ENCODE measurements around the gene GNAQ. TPM values are rescaled to one million over a fixed set of nuclear protein-coding genes. Genes with fewer than 3 reads are reported as not detected.
"Not testable (repeated sequence)": the region's sequence is repeated elsewhere in the genome, so short reads cannot be mapped to it uniquely, and the experiment has no call there.

GNAQ gene
- polyA plus RNA-seq, 1 experiment, result 71.4 TPM

GRCh38 chr9:77887662-77888061, 143.9 kb downstream of the GNAQ start:
- H3K27me3 ChIP-seq (ENCODE audit: control insufficient read depth, insufficient read depth, low read length), result no peaks in the 10 kb centered on the region
- CTCF ChIA-PET, result interaction anchor here (0.8 to 2.0 kb wide), 3 partner anchors 9 to 46 kb away, joined by 3 to 6 read pairs (median 3); no protein-coding TSS in a partner anchor
- no peak for TF ChIP-seq CTCF (IDR thresholded peaks at IDR 0.05; ENCODE audit: low read depth, low read length)
- no peak overlapping the region for H3K27ac ChIP-seq (ENCODE audit: low read depth, low read length)
- no peak for DNase-seq (ENCODE audit: low read depth, low spot score)
- H3K9me3 ChIP-seq (ENCODE audit: control insufficient read depth, insufficient read depth, low read length), result no peaks in the 10 kb centered on the region
- POLR2A ChIA-PET, result no interaction called here
- no peak overlapping the region for H3K4me3 ChIP-seq (ENCODE audit: low read depth, low read length)

GRCh38 chr9:77885104-77885672, 146.4 kb downstream of the GNAQ start:
- H3K27ac ChIP-seq (ENCODE audit: low read depth, low read length), result no peak overlapping the region

GRCh38 chr9:77883846-77884771, 147.5 kb downstream of the GNAQ start:
- no peak overlapping the region for H3K27ac ChIP-seq (ENCODE audit: low read depth, low read length)
- no peaks in the 10 kb centered on the region for H3K27me3 ChIP-seq (ENCODE audit: control insufficient read depth, insufficient read depth, low read length)
- POLR2A ChIA-PET, result no interaction called here
- no peak for DNase-seq (ENCODE audit: low read depth, low spot score)
- no peak for TF ChIP-seq CTCF (IDR thresholded peaks at IDR 0.05; ENCODE audit: low read depth, low read length)
- no peaks in the 10 kb centered on the region for H3K9me3 ChIP-seq (ENCODE audit: control insufficient read depth, insufficient read depth, low read length)
- no peak overlapping the region for H3K4me3 ChIP-seq (ENCODE audit: low read depth, low read length)
- CTCF ChIA-PET, result interaction anchor here (1.2 to 2.6 kb wide), 3 partner anchors 12 to 427 kb away, joined by 3 to 10 read pairs (median 4); no protein-coding TSS in a partner anchor

More at GRCh38 chr9:77885104-77885672, 146.4 kb downstream of the GNAQ start:
- no peak for DNase-seq (ENCODE audit: low read depth, low spot score)
- ChIA-PET POLR2A (no interaction called here), CTCF (interaction anchor here (0.7 to 2.6 kb wide), 3 partner anchors 11 to 428 kb away, joined by 3 to 10 read pairs (median 4); no protein-coding TSS in a partner anchor)
- no peak for TF ChIP-seq CTCF (IDR thresholded peaks at IDR 0.05; ENCODE audit: low read depth, low read length)
- no peaks in the 10 kb centered on the region for H3K9me3 ChIP-seq (ENCODE audit: control insufficient read depth, insufficient read depth, low read length)
- no peak overlapping the region for H3K4me3 ChIP-seq (ENCODE audit: low read depth, low read length)
- no peaks in the 10 kb centered on the region for H3K27me3 ChIP-seq (ENCODE audit: control insufficient read depth, insufficient read depth, low read length)

GRCh38 chr9:77883133-77883532, 148.5 kb downstream of the GNAQ start:
- no peak for DNase-seq (ENCODE audit: low read depth, low spot score)
- no peak for TF ChIP-seq CTCF (IDR thresholded peaks at IDR 0.05; ENCODE audit: low read depth, low read length)
- H3K9me3 ChIP-seq (ENCODE audit: control insufficient read depth, insufficient read depth, low read length), result no peaks in the 10 kb centered on the region
- H3K27ac ChIP-seq (ENCODE audit: low read depth, low read length), result no peak overlapping the region
- no peak overlapping the region for H3K4me3 ChIP-seq (ENCODE audit: low read depth, low read length)
- ChIA-PET CTCF (no interaction called here), POLR2A (no interaction called here)
- no peaks in the 10 kb centered on the region for H3K27me3 ChIP-seq (ENCODE audit: control insufficient read depth, insufficient read depth, low read length)

- H3K9me3 ChIP-seq (ENCODE audit: control insufficient read depth, insufficient read depth, low read length), result no peaks in the 10 kb centered on the region
- DNase-seq (ENCODE audit: low read depth, low spot score), result no peak
- H3K27ac ChIP-seq (ENCODE audit: low read depth, low read length), result no peak overlapping the region
- ChIA-PET CTCF (no interaction called here), POLR2A (no interaction called here)
- no peak overlapping the region for H3K4me3 ChIP-seq (ENCODE audit: low read depth, low read length)
- H3K27me3 ChIP-seq (ENCODE audit: control insufficient read depth, insufficient read depth, low read length), result no peaks in the 10 kb centered on the region
- no peak for TF ChIP-seq CTCF (IDR thresholded peaks at IDR 0.05; ENCODE audit: low read depth, low read length)
These were observed 149.3 kb downstream of the GNAQ start for GRCh38 chr9:77882294-77882693.

- H3K27me3 ChIP-seq (ENCODE audit: control insufficient read depth, insufficient read depth, low read length); CTCF ChIA-PET; H3K27ac ChIP-seq (ENCODE audit: low read depth, low read length); POLR2A ChIA-PET; H3K4me3 ChIP-seq (ENCODE audit: low read depth, low read length); DNase-seq (ENCODE audit: low read depth, low spot score); H3K9me3 ChIP-seq (ENCODE audit: control insufficient read depth, insufficient read depth, low read length): not testable (repeated sequence)
These were observed 150.0 kb downstream of the GNAQ start for GRCh38 chr9:77881634-77882033.
